GM21737 (cell line): ENCODE measurements around the gene BLOC1S4.
"Not testable (repeated sequence)": the region's sequence is repeated elsewhere in the genome, so short reads cannot be mapped to it uniquely, and the experiment has no call there.

Source experiments
- ATAC-seq: cut with Tn5 transposase; IDR thresholded peaks from one replicate; pipeline ENCODE4 v1.9.1; 2021; ENCODE audit warnings: mild to moderate bottlenecking, moderate library complexity; ENCODE audit not compliant: unreplicated experiment

The BLOC1S4 gene

DNA sequence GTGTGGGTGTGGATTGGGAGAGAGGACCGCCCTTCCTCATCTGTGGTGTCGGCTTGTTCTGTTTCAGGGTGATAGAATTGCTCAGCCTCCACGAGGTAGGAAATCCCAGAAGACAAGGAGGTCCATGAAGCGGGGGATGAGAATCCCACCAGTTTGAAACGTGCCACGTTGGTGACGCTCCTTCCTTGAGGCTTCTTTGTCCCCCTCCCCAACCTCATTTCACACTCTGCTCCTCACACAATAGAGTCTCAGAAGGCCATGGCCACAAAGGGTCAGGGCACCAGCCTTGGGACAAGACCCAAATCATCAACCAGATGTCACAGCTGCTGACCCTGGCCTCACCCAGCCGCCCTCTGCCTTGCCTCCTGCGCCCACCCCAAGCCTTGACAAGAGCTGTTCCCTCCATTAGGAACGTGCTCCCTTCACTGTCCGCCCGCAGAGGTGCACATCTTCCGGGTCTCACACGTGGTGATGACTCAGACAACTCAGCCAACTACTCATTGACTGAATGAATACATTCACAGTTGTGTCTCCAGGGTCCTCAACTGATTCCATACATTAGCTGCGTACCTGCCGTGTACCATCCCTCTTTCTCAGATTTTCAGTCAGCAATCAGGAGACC lies 18.3 kb downstream of the BLOC1S4 start:
- no peak for ATAC-seq

- ATAC-seq = no peak
These were observed 23.9 kb downstream of the BLOC1S4 start for GRCh38 chr4:6739920-6740319.

GRCh38 chr4:6740347-6740746 lies 24.4 kb downstream of the BLOC1S4 start:
- ATAC-seq = no peak

- ATAC-seq = no peak
These were observed 26.5 kb downstream of the BLOC1S4 start for GRCh38 chr4:6742507-6742906.

DNA sequence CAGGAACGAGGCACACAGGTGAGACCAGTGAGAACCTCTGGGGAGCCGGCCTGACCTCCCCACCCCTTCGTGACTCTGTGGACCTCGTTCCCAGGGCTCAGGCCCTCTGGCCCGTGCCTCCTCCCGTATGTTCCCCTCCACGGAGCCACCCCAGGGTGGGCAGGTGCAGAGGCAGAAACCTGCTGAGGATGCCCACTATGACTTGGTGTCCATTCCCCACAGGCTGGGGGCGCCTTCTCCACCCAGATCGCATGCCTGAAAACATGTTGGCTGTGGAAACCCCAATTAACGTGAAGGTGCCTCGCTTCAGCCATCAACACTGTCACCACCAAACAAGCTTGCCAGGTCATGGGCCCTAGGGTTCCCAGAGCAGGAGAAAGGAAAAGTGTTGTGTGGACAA lies 27.0 kb downstream of the BLOC1S4 start:
- ATAC-seq = no peak

GRCh38 chr4:6746721-6747293 lies 30.8 kb downstream of the BLOC1S4 start:
- no peak for ATAC-seq

- ATAC-seq = no peak
These were observed 31.5 kb downstream of the BLOC1S4 start for GRCh38 chr4:6747294-6748051.

- no peak for ATAC-seq
These were observed 32.3 kb downstream of the BLOC1S4 start for GRCh38 chr4:6748286-6748685.

- ATAC-seq = no peak
These were observed 33.6 kb downstream of the BLOC1S4 start for GRCh38 chr4:6749340-6750171.

GRCh38 chr4:6750286-6751221 lies 34.6 kb downstream of the BLOC1S4 start:
- ATAC-seq = no peak

DNA sequence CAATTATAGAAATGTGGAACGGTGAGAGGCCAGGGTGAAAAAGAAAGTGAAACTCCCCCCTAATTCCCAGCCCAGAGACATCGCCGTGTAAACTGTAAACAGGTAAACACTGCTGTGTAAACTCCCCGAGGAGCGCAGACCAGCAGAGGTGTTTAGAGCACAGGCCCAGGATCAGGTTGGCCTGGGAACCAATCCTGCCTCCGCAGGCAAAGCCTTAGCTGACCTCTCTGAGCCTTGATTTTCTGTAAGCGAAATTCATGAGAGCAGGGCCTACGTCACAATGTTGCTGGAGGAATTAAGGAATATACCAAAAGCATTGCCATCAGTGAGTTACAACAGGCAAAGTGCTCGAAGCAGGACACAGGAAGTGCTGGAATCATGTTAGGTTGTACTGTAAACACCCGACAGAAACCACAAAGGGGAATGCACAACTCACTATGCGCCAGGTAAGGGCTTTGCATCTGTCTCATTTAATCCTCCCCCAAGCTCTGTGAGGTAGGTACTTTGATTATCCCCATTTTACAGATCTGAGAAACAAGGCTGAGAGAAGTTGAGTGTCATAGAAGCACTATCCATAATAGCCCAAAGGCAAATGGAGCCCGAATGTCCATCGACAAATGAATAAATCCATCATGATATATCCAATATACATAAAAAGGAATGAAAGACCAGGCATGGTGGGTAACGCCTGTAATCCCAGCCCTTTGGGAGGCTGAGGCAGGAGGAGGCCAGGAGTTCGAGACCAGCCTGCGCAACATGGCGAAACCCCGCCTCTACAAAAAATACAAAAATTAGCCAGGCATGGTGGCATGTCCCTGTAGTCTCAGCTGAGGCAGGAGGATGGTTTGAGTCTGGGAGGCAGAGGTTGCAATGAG lies 35.9 kb downstream of the BLOC1S4 start:
- no peak for ATAC-seq

GRCh38 chr4:6752486-6752829 lies 36.5 kb downstream of the BLOC1S4 start:
- no peak for ATAC-seq

- ATAC-seq = no peak
These were observed 37.2 kb downstream of the BLOC1S4 start for GRCh38 chr4:6753103-6753560.

GRCh38 chr4:6753891-6754290 lies 37.9 kb downstream of the BLOC1S4 start:
- ATAC-seq = no peak

DNA sequence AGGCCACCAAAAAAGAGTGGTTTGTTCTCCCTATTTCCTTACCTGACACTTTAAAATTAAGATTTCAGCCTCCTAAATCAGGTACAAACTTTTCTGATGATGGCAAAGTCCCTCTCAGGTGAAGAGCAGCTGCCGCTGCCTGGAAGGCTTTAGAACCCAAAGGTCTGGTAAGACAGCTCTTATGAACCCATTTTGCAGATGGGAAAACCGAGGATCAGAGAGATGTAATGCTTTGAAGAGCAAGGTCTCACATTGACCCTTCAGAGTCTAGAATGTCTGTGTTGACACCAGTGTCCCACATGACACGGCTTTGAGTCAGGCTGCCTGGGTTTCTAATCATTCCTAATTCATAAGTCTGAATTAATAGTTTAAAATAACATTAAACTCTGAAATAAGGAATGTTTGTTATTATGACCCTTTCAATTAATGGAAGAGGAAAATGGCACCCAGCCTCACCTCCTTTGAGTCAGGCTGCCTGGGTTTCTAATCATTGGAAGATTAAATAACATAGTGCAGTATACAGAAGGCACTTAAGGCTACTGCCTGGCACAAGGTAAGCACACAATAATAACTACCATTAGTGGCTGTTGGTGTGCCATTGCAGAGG lies 38.6 kb downstream of the BLOC1S4 start:
- ATAC-seq = no peak

- no peak for ATAC-seq
These were observed 39.2 kb downstream of the BLOC1S4 start for GRCh38 chr4:6755088-6755753.

- ATAC-seq = not testable (repeated sequence)
These were observed 40.4 kb downstream of the BLOC1S4 start for GRCh38 chr4:6756345-6756744.

GRCh38 chr4:6758728-6759127 lies 42.8 kb downstream of the BLOC1S4 start:
- no peak for ATAC-seq
